ENCODE data around the gene ANAPC4. TPM values are rescaled to one million over a fixed set of nuclear protein-coding genes. Genes with fewer than 3 reads are reported as not detected.

The ANAPC4 gene
- total and polyA plus RNA-seq, 2 of the 13 experiments (the other 11 are each of a cell fraction or from before 2014, with no cell fraction given): 14.5 to 30.2 TPM

- TF ChIP-seq ZNF225 (CRISPR knock-in tag; IDR thresholded peaks at IDR 0.05) (no peak), FOXJ3 (CRISPR knock-in tag; IDR thresholded peaks at IDR 0.05; ENCODE audit: borderline replicate concordance) (no peak), ZNF256 (CRISPR knock-in tag; conservative IDR thresholded peaks at IDR 0.05) (0 out of 2 replicates have a peak, but pooled peaks have one; percentile 2), SRSF1 (optimal IDR thresholded peaks at IDR 0.05; ENCODE audit: low read depth, low read length) (peak; percentile 14), ZNF280D (CRISPR knock-in tag; IDR thresholded peaks at IDR 0.05) (peak; percentile 29; the same call in 1 of the 2 replicates), ZSCAN31 (CRISPR knock-in tag; IDR thresholded peaks at IDR 0.05; ENCODE audit: low read depth) (0 out of 2 replicates have a peak, but pooled peaks have one; percentile 6), ZSCAN25 (CRISPR knock-in tag; IDR thresholded peaks at IDR 0.05) (0 out of 2 replicates have a peak, but pooled peaks have one; percentile 37)
Observed at GRCh38 chr4:25377572-25378436, 741 bp downstream of the ANAPC4 start (continued).

- H4K20me1 ChIP-seq (ENCODE audit: insufficient read depth, low read length): no peaks in the 10 kb centered on the region
- peaks cover 25% of the 10 kb centered on the region for H3K79me2 ChIP-seq (ENCODE audit: insufficient read depth, low read length)
- peaks cover 53% of the 10 kb centered on the region for H3K4me1 ChIP-seq (ENCODE audit: insufficient read depth, low read length)
- H3K27me3 ChIP-seq (ENCODE audit: control insufficient read depth in 1 of 2, insufficient read depth in 2 of 2, low read length in 2 of 2): no peaks in the 10 kb centered on the region
- peak overlapping the region; percentile 22 for H3K27ac ChIP-seq (ENCODE audit: extremely low read length, insufficient read depth, low read length)
- ChIA-PET POLR2A (interaction anchor here (1.9 to 2.5 kb wide), 2 partner anchors 10 to 66 kb away, joined by 5 to 10 read pairs; partner anchors contain the start of gene ZCCHC4), CTCF (ENCODE audit: low intra/inter-chr PET ratio, low total read pairs) (no interaction called here)
- DNase-seq (ENCODE audit: low spot score): no peak
- no peak for ATAC-seq
- WGBS (ENCODE audit: low lambda C conversion rate): 94% methylated on average over 6 of the region's 6 CpGs
- H3K9ac ChIP-seq (ENCODE audit: insufficient read depth, low read depth, low read length): peak overlapping the region; percentile 93
- BruUV-seq (replicated peaks): no TSS peak
- no peaks in the 10 kb centered on the region for H3K9me3 ChIP-seq (ENCODE audit: low read length)
- peaks cover 4 to 10% of the 10 kb centered on the region in 2 experiments; a peak in 4 of 5 replicates for H3K36me3 ChIP-seq (replicated peaks in 1 of 2; ENCODE audit: control insufficient read depth in 1 of 2, insufficient read depth in 2 of 2, low read length in 2 of 2)
- H3K4me2 ChIP-seq (ENCODE audit: low read depth, low read length): peak overlapping the region; percentile 75
- FAIRE-seq: no peak
- no peak overlapping the region for H2AFZ ChIP-seq (ENCODE audit: low read length)
- intact Hi-C loops (cut with micrococcal nuclease; ENCODE audit: unreplicated experiment) (loop anchor here (10.0 kb wide), 1 partner anchor 144 kb away; the partner anchor contains the start of gene PI4K2B), in situ Hi-C loops (cut with HindIII; ENCODE audit: extremely low pct_ligation_motif_present, low pct_unique_long_range_greater_than_20kb) (no loop called here)
- H3K4me3 ChIP-seq (replicated peaks in 1 of 3; ENCODE audit: insufficient read depth in 1 of 3, low read depth in 2 of 3, low read length in 3 of 3): peak overlapping the region; percentile 92 to 95 (median 95); a peak in 2 of 6 replicates
- TF ChIP-seq GMEB2 (CRISPR knock-in tag; IDR thresholded peaks at IDR 0.05; ENCODE audit: low read depth) (no peak), KLF16 (CRISPR knock-in tag; IDR thresholded peaks at IDR 0.05) (no peak), ZBTB20 (CRISPR knock-in tag; IDR thresholded peaks at IDR 0.05; ENCODE audit: borderline replicate concordance, low read depth) (0 out of 2 replicates have a peak, but pooled peaks have one; percentile 24), ZNF557 (CRISPR knock-in tag; IDR thresholded peaks at IDR 0.05) (no peak), POLR2AphosphoS5 (IDR thresholded peaks at IDR 0.05; ENCODE audit: low read depth, low read length) (no peak)
Observed at GRCh38 chr4:25378437-25378743, 1.3 kb downstream of the ANAPC4 start.
